ENCODE data around the gene ZNF138.

GRCh38 chr7:64758151-64758550, 36.1 kb upstream of the ZNF138 start:
- TF ChIP-seq CTCF (IDR thresholded peaks at IDR 0.05 in 4 of 5, conservative IDR thresholded peaks at IDR 0.05 in 1 of 5): no peak
- no peak for TF ChIP-seq POLR2A (IDR thresholded peaks at IDR 0.05)
